Mammary epithelial cell (primary cell): ENCODE measurements around the gene AK3.

Source experiments
- EZH2 ChIP-seq: IDR thresholded peaks from 2 replicates; pipeline ENCODE4 v1.6.1; 2012; ENCODE audit warnings: low read length, inconsistent platforms, borderline replicate concordance
- TF ChIP-seq, protein P1 (sequence below), 2 donors: IDR thresholded peaks in 1 of 2; conservative IDR thresholded peaks in 1 of 2; 2 replicates each; pipeline ENCODE4 v1.5.1; 2011 to 2012; ENCODE audit warnings: inconsistent platforms in 2 of 2, low read length in 2 of 2, mild to moderate bottlenecking in 2 of 2, control low read depth in 1 of 2, low read depth in 1 of 2; ENCODE audit not compliant: insufficient read depth in 1 of 2; ENCODE audit errors: extremely low read depth in 1 of 2

DNA sequence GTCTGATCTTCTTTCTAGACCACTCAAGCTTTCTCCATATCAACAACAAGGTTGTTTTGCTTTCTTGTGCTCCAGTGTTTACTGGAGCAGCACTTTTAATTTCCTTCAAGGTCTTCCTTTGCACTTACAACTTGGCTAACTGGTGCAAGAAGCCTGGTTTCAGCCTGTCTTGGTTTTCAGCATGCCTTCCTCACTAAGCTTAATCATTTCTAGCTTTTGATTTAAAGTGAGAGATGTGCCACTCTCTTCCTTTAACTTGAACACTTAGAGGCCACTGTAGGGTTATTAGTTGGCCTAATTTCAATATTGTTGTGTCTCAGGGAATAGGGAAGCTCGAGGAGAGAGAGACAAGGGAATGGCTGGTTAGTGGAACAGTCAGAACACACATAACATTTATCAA, 13.4 kb downstream of the AK3 start:
- TF ChIP-seq, protein P1, sequence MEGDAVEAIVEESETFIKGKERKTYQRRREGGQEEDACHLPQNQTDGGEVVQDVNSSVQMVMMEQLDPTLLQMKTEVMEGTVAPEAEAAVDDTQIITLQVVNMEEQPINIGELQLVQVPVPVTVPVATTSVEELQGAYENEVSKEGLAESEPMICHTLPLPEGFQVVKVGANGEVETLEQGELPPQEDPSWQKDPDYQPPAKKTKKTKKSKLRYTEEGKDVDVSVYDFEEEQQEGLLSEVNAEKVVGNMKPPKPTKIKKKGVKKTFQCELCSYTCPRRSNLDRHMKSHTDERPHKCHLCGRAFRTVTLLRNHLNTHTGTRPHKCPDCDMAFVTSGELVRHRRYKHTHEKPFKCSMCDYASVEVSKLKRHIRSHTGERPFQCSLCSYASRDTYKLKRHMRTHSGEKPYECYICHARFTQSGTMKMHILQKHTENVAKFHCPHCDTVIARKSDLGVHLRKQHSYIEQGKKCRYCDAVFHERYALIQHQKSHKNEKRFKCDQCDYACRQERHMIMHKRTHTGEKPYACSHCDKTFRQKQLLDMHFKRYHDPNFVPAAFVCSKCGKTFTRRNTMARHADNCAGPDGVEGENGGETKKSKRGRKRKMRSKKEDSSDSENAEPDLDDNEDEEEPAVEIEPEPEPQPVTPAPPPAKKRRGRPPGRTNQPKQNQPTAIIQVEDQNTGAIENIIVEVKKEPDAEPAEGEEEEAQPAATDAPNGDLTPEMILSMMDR (conservative IDR thresholded peaks at IDR 0.05 in 1 of 2, IDR thresholded peaks at IDR 0.05 in 1 of 2; ENCODE audit: extremely low read depth in 1 of 2, insufficient read depth in 1 of 2, low read depth in 1 of 2, low read length in 2 of 2), result no peak
- no peak for TF ChIP-seq EZH2
